Stomach (tissue), 4 donors: ENCODE measurements around the gene MUC22.

Source experiments
- CTCF ChIP-seq, 7 experiments: fragments of 450-650 bp in 4 of 7; fragments of 200-600 bp in 3 of 7; sonication (generic) in 3 of 7; IDR thresholded peaks; one replicate each; pipeline ENCODE4 v1.5.1; 2016 to 2019; ENCODE audit warnings: antibody characterized with exemption in 7 of 7, control low read depth in 2 of 7, mild to moderate bottlenecking in 1 of 7
- POLR2A ChIP-seq, 4 donors: fragments of 450-650 bp; IDR thresholded peaks; one replicate each; pipeline ENCODE4 v1.6.1; 2016; ENCODE audit warnings: antibody characterized with exemption in 4 of 4, control low read depth in 2 of 4, mild to moderate bottlenecking in 1 of 4, moderate library complexity in 1 of 4

DNA sequence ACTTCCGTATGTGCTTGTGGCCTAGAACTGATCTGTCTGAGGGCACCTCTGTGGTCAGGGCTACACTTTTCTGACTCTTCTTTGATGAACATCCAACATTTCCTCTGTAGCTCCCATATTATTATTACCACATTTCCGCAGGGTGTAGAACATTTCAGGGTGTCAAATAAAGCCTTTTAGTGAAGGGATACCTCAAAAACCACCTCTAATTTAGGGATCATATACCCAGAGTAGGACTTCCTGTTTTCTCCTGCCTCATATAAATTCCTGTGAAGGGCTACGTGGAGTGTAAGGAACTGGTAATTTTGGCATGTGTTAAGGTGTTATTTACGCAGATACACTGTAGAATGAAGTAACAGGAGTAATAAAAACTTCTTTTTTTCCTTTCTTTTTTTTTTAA lies 5.5 kb upstream of the MUC22 start:
- no peak for TF ChIP-seq CTCF (IDR thresholded peaks at IDR 0.05)
- TF ChIP-seq POLR2A (IDR thresholded peaks at IDR 0.05): no peak
